Neural progenitor cell (in vitro differentiated cells): Measurements from ENCODE around the gene CPT1B.

Experiments used
- CTCF ChIP-seq: fragments of 200-600 bp; sonication (generic); IDR thresholded peaks from 2 replicates; pipeline ENCODE4 v1.5.1; 2017; ENCODE audit warnings: antibody characterized with exemption, mild to moderate bottlenecking
- EZH2phosphoT487 ChIP-seq: fragments of 200-600 bp; sonication (generic); IDR thresholded peaks from 2 replicates; pipeline ENCODE4 v1.6.1; 2017; ENCODE audit warnings: antibody characterized with exemption

GRCh38 chr22:50604256-50605001, 26.2 kb upstream of the CPT1B start:
- no peak for TF ChIP-seq CTCF
- no peak for TF ChIP-seq EZH2phosphoT487
